Brain microvascular endothelial cell (primary cell): ENCODE measurements around the gene COL1A1.

Source experiments
- DNase-seq: peaks from one replicate; pipeline ENCODE4 v3.0.0-alpha.2; 2020
- H3K27ac ChIP-seq: fragments of 250-450 bp; sonication (Bioruptor Pico); 2 replicates; pipeline ENCODE4 v1.5.1; 2020; ENCODE audit warnings: mild to moderate bottlenecking, moderate library complexity
- H3K27me3 ChIP-seq: fragments of 250-450 bp; sonication (Bioruptor Pico); replicated peaks from 2 replicates; pipeline ENCODE4 v1.5.1; 2020; ENCODE audit warnings: mild to moderate bottlenecking
- H3K36me3 ChIP-seq: fragments of 250-450 bp; sonication (Bioruptor Pico); replicated peaks from 2 replicates; pipeline ENCODE4 v1.5.1; 2020; ENCODE audit warnings: mild to moderate bottlenecking
- H3K4me3 ChIP-seq: 2 replicates; pipeline ENCODE4 v1.5.1; 2011; ENCODE audit warnings: low read depth, mild to moderate bottlenecking, control low read depth, low read length, moderate library complexity
- in situ Hi-C: cut with HindIII; loops from 2 replicates; pipeline ENCODE4 v1.10.0; 2017; ENCODE audit warnings: low sequenced_read_pairs, low pct_ligation_motif_present
- TF ChIP-seq, protein P1 (sequence below): IDR thresholded peaks from 2 replicates; pipeline ENCODE4 v1.5.1; 2011; ENCODE audit warnings: low read depth, mild to moderate bottlenecking, moderate library complexity, low read length, control low read depth, inconsistent platforms; ENCODE audit errors: missing control alignments

COL1A1 gene

GRCh38 chr17:50238601-50239280, 37.3 kb upstream of the COL1A1 start:
- H3K27ac ChIP-seq = no peak overlapping the region
- DNase-seq = peak; percentile 32

GRCh38 chr17:50237901-50238300, 36.5 kb upstream of the COL1A1 start:
- DNase-seq = no peak
- no peaks in the 10 kb centered on the region for H3K36me3 ChIP-seq
- no peak overlapping the region for H3K27ac ChIP-seq
- TF ChIP-seq, protein P1, sequence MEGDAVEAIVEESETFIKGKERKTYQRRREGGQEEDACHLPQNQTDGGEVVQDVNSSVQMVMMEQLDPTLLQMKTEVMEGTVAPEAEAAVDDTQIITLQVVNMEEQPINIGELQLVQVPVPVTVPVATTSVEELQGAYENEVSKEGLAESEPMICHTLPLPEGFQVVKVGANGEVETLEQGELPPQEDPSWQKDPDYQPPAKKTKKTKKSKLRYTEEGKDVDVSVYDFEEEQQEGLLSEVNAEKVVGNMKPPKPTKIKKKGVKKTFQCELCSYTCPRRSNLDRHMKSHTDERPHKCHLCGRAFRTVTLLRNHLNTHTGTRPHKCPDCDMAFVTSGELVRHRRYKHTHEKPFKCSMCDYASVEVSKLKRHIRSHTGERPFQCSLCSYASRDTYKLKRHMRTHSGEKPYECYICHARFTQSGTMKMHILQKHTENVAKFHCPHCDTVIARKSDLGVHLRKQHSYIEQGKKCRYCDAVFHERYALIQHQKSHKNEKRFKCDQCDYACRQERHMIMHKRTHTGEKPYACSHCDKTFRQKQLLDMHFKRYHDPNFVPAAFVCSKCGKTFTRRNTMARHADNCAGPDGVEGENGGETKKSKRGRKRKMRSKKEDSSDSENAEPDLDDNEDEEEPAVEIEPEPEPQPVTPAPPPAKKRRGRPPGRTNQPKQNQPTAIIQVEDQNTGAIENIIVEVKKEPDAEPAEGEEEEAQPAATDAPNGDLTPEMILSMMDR = no peak
- in situ Hi-C loops = no loop called here
- no peak overlapping the region for H3K4me3 ChIP-seq
- no peaks in the 10 kb centered on the region for H3K27me3 ChIP-seq

More at GRCh38 chr17:50238601-50239280, 37.3 kb upstream of the COL1A1 start:
- TF ChIP-seq, protein P1 = no peak
- in situ Hi-C loops = no loop called here
- H3K27me3 ChIP-seq = no peaks in the 10 kb centered on the region
- H3K4me3 ChIP-seq = no peak overlapping the region
- H3K36me3 ChIP-seq = no peaks in the 10 kb centered on the region

GRCh38 chr17:50234581-50234980, 33.1 kb upstream of the COL1A1 start:
- no peaks in the 10 kb centered on the region for H3K36me3 ChIP-seq

GRCh38 chr17:50225701-50226240, 24.3 kb upstream of the COL1A1 start:
- DNase-seq = no peak
- in situ Hi-C loops = no loop called here
- H3K27me3 ChIP-seq = no peaks in the 10 kb centered on the region
- TF ChIP-seq, protein P1 = no peak
- no peak overlapping the region for H3K27ac ChIP-seq
- H3K36me3 ChIP-seq = no peaks in the 10 kb centered on the region
- no peak overlapping the region for H3K4me3 ChIP-seq

More at GRCh38 chr17:50234581-50234980, 33.1 kb upstream of the COL1A1 start:
- TF ChIP-seq, protein P1 = no peak
- no peak overlapping the region for H3K27ac ChIP-seq
- DNase-seq = no peak
- in situ Hi-C loops = no loop called here
- H3K4me3 ChIP-seq = no peak overlapping the region
- no peaks in the 10 kb centered on the region for H3K27me3 ChIP-seq

- DNase-seq = no peak
- in situ Hi-C loops = no loop called here
- Histone ChIP-seq H3K36me3 (no peaks in the 10 kb centered on the region), H3K27me3 (no peaks in the 10 kb centered on the region), H3K27ac (no peak overlapping the region), H3K4me3 (no peak overlapping the region)
- TF ChIP-seq, protein P1 = no peak
Observed at GRCh38 chr17:50222922-50223321, 21.5 kb upstream of the COL1A1 start.
